ENCODE measurements around the gene RPS6KA2.
A peak's percentile ranks its signal among the peaks of the same experiment; 100 is the strongest.
"Not testable (repeated sequence)": the region's sequence is repeated elsewhere in the genome, so short reads cannot be mapped to it uniquely, and the experiment has no call there.

The RPS6KA2 gene

GRCh38 chr6:166534658-166535406, 92.2 kb downstream of the RPS6KA2 start:
- DNase-seq (ENCODE audit: low read depth in 1 of 2, low spot score in 1 of 2) = no peak

GRCh38 chr6:166533205-166533824, 93.7 kb downstream of the RPS6KA2 start:
- DNase-seq (ENCODE audit: low read depth in 1 of 2, low spot score in 1 of 2) = no peak

DNA sequence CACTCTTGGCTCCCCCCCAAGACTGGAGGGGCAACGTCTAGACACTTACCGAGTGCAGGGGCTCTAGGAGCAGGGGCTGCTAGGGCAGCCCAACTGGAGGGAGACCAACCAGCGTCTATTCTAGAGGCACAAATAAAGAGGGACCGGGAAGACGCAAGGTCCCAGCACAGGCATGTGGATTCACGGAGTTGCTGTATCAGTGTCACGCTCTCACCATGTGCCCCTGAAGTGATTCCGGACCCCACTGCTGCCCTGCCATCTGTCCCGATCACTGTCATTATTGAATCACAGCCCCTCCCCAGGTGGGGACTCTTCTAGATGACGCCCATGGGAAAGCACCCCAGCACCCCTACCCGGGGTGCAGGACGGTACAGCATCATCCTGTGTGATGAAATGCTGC, 94.7 kb downstream of the RPS6KA2 start:
- DNase-seq (ENCODE audit: low read depth in 1 of 2, low spot score in 1 of 2) = no peak

DNA sequence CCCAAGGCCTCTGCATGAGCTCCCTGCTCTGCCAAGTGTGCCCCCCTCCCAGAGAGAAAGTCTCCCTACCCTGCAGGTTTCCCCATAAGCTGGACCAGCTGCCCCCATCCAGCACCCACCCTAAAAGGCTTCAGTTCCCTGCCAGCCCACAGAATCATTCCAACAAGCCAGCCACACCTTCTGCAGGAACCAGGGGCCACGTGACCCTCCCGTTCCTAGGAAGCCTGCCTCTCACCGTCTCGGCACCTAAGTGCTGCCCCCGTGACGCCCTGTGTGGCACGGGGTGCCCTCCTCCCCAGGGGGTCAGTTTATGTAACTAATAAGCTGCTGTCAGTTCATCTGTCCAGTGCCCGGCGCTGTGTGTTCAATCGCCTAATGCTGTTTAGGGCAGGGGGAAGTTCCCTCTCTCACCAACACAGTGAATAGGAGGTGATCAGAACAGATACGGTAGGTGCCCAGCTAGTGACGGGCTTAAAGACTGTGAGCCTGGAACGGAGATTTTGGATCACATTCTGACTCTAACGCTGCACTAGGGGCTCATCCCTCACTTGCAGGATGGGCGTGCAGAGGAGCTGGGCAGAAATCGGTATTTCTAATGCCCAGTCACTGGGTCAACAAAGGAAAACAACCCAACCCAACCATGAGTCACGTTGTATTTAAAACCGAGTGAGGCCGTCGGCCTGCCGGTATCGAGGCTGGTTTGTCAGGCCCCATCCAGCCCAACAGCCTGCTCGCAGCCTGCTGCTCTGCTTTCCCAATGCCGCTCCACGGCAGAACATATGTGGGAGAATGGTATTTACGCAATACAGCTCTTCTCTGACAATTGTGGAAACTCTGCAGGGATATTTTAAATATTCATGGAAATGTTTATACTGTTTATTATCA, 96.6 kb downstream of the RPS6KA2 start:
- DNase-seq (ENCODE audit: low read depth in 1 of 2, low spot score in 1 of 2) = no peak

DNA sequence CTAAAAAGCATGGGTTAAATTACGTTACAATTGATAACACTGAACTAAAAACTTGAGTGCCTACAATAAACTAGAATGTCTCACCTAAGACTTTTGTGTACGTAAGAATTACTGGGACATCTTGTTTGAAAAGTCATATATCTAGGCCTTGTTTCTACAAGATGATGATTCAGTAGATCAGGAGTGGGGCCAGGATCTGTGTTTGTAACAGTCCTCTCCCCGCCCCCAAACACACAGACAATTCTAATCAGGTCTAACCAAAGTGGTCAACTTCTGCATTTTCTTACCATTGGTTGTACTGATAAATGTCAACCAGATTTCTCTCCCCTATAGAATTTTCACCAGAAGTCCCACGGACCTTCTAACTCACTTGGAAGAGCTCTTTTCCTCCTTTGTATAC, 97.5 kb downstream of the RPS6KA2 start:
- DNase-seq (ENCODE audit: low read depth in 1 of 2, low spot score in 1 of 2) = no peak

GRCh38 chr6:166529058-166529457, 98.0 kb downstream of the RPS6KA2 start:
- not testable (repeated sequence) for DNase-seq (ENCODE audit: low read depth in 1 of 2, low spot score in 1 of 2)

DNA sequence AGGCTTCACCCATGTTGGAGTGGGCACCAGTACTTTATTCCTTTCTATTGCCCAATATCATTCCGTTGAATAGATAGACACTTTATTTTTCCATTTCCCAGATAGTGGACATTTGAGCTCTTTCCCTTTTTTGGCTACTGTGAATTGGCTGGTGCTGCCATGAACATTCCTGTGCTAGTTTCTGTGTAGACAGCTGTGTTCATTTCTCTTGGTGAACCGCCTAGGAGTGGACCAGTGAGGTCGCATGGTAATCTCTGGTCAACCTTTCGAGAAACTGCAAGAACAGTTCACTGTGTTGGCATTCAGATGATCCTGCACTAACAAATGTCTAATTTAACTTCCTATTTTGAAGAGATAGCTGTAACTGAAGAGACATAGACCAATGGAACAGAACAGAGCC, 99.2 kb downstream of the RPS6KA2 start:
- no peak for DNase-seq (ENCODE audit: low read depth in 1 of 2, low spot score in 1 of 2)

DNA sequence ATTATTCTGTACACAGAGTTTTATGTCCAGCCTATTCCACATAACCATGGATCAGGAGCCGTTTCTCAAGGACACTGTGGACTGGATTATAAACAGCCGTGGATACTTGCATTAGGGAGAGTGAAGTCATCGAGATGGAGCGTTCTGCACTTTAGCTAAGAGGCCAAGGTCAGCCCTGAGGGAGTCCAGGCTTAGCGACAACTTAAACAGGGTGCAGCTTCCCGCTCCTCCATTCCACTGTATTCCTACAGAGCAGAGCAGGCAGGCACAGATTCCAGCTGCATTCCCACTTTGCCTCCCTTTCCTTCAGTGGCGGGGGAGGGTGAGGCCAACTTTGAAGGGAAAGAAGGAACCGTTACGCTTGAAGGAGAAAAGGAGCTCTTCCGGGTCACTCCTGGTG, 100.1 kb downstream of the RPS6KA2 start:
- DNase-seq (ENCODE audit: low read depth in 1 of 2, low spot score in 1 of 2) = no peak

DNA sequence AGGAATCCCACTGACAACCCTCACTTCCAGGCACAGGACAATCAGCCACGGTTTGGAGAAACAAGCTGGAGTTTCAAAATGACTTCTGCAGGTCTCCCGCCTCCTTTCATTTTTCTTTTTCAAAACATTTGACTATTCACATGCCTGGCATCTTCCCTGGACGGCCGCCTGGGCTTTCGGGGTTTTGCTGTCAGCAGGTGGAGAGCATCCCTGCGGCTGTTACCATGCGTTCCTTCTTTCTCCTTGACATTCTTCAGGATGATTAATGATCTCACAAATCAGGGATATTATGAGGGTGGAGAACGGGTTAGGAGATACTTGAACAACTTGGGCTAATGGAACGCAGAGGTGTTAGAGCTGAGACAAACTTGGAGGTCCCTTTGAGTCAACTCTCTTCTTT, 101.5 kb downstream of the RPS6KA2 start:
- no peak for DNase-seq (ENCODE audit: low read depth in 1 of 2, low spot score in 1 of 2)

DNA sequence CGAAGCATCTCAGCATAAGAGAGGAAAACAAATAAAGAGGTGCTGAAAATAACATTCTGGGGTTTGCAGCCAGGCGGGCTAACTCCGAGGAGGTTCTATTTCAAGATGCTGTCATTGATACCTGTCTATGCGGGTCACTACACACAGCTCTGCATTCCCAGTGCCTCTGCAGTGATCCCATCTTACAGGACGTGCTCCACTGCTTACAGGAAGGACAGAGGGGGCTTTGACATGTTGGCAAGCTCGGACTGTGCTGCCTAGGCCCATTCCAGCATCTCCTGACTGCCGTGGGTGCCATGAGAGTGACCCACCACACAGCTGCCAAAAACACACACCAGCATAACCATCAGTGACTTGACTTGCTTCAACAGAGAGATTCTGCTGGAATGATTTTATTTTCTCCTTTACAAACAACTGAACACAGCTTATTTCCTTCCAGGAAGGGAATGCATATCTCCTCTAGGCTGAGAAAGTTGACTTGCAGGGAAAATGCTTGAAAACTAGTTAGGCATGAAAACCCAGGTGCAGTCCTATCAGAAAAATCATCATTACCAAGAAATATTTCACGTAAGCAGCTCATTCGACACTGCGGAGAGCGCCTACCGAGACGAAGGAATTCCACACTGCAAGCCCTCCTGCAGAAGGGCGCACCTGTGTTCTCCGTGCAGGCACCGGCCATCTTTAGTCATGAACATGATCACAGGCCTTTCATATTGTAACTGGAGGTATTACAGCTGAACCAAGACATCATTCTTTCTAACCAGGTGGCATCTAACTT, 103.1 kb downstream of the RPS6KA2 start:
- no peak for DNase-seq (ENCODE audit: low read depth in 1 of 2, low spot score in 1 of 2)

GRCh38 chr6:166520905-166521834, 105.9 kb downstream of the RPS6KA2 start:
- DNase-seq (ENCODE audit: low read depth in 1 of 2, low spot score in 1 of 2) = no peak

- DNase-seq (ENCODE audit: low read depth in 1 of 2, low spot score in 1 of 2) = no peak
Observed at GRCh38 chr6:166516251-166516884, 110.7 kb downstream of the RPS6KA2 start.

DNA sequence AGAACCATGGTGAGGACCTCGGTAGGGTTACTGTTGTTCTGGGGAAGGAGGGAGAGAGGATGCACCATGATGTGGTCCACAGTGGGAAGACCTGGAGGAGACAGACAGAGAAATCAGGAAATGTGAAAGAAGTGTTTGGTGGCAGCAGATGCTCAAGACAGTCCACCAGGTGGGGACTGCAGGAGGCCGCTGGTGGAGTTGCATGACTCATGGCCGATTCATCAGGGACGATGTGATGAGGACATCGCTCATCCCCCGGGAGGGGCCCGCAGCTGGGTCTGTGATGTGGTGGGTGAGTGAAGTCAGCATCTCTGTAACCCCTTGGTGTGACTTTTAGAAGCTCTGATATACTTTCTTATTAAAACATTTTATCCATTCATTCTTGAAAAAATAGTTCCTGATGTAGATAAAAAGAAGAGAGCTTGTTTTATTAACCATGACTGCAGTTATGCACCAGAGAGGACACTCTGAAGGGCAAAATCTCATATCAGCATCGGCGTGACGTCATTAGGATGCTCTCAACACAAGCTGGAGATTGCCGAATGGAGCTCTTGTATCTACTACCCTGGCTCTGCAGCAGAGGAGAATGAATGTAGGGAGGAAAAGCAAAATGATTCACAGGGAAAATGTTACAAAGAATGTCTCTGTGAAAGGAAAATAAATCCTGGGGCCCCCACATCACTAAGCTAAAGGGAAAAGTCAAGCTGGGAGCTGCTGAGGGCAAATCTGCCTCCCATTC, 111.8 kb downstream of the RPS6KA2 start:
- DNase-seq (ENCODE audit: low read depth in 1 of 2, low spot score in 1 of 2) = peak in 1 of 2 donors; percentile 48

- DNase-seq (ENCODE audit: low read depth in 1 of 2, low spot score in 1 of 2) = no peak
Observed at GRCh38 chr6:166514196-166514595, 112.9 kb downstream of the RPS6KA2 start.

GRCh38 chr6:166512567-166512966, 114.5 kb downstream of the RPS6KA2 start:
- DNase-seq (ENCODE audit: low read depth in 1 of 2, low spot score in 1 of 2) = no peak

GRCh38 chr6:166511316-166511715, 115.7 kb downstream of the RPS6KA2 start:
- DNase-seq (ENCODE audit: low read depth in 1 of 2, low spot score in 1 of 2) = no peak

DNA sequence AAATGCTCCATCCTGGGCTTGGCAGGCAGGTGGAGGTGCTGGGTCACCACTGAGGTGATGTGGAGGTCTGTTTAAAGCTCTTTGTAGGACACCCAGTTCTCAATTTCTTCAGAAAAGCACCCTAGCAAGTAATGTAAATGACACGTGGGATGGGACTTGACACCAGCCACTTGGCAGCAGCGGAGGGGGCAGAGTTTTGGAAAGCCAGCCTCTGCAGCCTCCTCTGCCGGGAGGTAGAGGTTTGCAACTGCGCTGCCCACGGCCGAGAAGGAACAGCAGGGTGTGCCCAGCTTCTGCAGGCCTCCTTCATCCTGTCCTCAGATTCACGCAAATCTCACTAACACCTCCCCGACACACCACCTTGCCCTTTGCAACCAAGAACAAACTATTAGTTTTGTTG, 117.9 kb downstream of the RPS6KA2 start:
- no peak for DNase-seq (ENCODE audit: low read depth in 1 of 2, low spot score in 1 of 2)

DNA sequence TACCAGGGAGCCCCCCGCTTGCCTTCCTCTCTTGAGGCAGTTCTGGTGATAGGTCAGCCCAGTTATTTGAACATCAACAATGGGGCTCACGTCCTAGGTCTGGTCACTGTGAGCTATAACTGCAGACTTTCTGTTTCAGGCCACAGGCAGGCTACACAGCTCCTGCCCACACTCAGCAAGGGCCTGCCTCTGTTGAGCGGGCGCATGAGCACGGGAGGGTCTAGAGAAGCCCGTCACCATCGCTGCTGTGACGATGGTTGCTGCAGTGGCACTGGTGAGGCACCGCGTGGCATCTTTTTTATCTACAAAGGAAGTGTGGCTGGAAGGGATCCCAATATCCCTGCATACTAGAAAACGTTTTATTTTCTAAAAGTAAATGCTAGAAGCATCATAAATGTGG, 118.3 kb downstream of the RPS6KA2 start:
- no peak for DNase-seq (ENCODE audit: low read depth in 1 of 2, low spot score in 1 of 2)

Measured in activated CD4-positive, alpha-beta T cell treated with anti-CD3 and anti-CD28 coated beads, Interleukin-2, amount 50 U/mL, for 24 hours (primary cell).